Memory B cell (primary cell): ENCODE measurements around the gene MEP1B.

Experiments
- ATAC-seq: fragments of 150-1000 bp; cut with Tn5 transposase; 2 replicates; pipeline ENCODE4 v1.10.0; 2021; ENCODE audit warnings: low read depth, mild to moderate bottlenecking, moderate library complexity
- DNase-seq, 2 donors: peaks; one replicate each; pipeline ENCODE4 v3.0.0; 2022; ENCODE audit warnings: low spot score in 2 of 2
- H3K27ac Mint-ChIP-seq: one replicate; pipeline ENCODE4 v1.8.0; 2022; ENCODE audit warnings: mild to moderate bottlenecking, moderate library complexity, mixed read lengths
- H3K27me3 Mint-ChIP-seq: one replicate; pipeline ENCODE4 v1.8.0; 2022; ENCODE audit warnings: mixed read lengths
- H3K36me3 Mint-ChIP-seq: one replicate; pipeline ENCODE4 v1.8.0; 2022; ENCODE audit warnings: mild to moderate bottlenecking, mixed read lengths
- H3K4me1 Mint-ChIP-seq: one replicate; pipeline ENCODE4 v1.8.0; 2022; ENCODE audit warnings: mixed read lengths
- H3K4me3 Mint-ChIP-seq: one replicate; pipeline ENCODE4 v1.8.0; 2022; ENCODE audit warnings: mild to moderate bottlenecking, moderate library complexity, mixed read lengths
- H3K9me3 Mint-ChIP-seq: one replicate; pipeline ENCODE4 v1.8.0; 2022; ENCODE audit warnings: mixed read lengths

MEP1B gene

DNA sequence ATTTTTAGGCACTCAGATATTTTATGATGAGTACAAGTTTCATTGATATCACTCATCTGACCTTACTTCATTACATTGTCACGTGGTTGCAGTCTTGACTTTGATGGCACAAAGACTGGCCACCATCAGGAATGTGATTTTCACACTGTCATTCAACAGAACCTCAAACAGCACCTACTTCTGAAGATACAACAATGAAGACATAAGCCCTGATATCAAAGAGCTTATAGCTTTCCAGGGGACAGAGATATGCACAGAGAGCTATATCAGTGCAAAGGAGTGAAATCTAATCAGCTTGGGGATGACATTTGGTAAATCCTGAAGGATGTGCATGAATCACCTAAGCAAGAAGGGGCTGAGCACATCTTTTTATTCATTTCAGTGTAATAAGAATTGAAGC lies 72.3 kb downstream of the MEP1B start:
- Mint-ChIP-seq H3K4me3 (no peak overlapping the region), H3K9me3 (no peaks in the 10 kb centered on the region), H3K27ac (no peak overlapping the region), H3K27me3 (peaks cover 3% of the 10 kb centered on the region), H3K4me1 (peaks cover 3% of the 10 kb centered on the region), H3K36me3 (no peaks in the 10 kb centered on the region)
- DNase-seq, result no peak
- ATAC-seq, result no peak

- H3K27ac Mint-ChIP-seq, result no peak overlapping the region
- peaks cover 7% of the 10 kb centered on the region for H3K27me3 Mint-ChIP-seq
- H3K36me3 Mint-ChIP-seq, result no peaks in the 10 kb centered on the region
- DNase-seq, result no peak
- ATAC-seq, result no peak
- no peak overlapping the region for H3K4me3 Mint-ChIP-seq
- no peaks in the 10 kb centered on the region for H3K9me3 Mint-ChIP-seq
- H3K4me1 Mint-ChIP-seq, result no peaks in the 10 kb centered on the region
Measured at GRCh38 chr18:32264401-32264800, 74.6 kb downstream of the MEP1B start.

DNA sequence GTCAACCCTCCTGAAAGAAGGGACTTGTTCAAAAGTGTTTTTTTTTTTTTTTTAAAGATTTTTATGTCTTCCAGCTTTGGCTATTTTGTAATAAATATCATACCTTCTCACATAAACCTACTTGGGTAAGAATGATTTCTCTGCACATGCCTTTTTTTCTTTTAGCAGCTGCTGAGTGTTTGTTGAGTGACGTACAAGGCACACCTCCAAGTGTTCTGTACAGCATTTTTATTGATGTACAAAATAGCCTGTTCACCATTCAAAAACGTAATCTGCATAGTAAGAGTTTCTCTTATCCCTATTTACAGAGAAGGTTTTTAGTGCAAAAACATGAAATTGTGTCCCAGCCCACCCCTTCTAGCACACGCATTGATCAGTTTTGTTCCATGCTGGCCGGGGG lies 77.6 kb downstream of the MEP1B start:
- Mint-ChIP-seq H3K27ac (no peak overlapping the region), H3K36me3 (no peaks in the 10 kb centered on the region), H3K4me1 (no peaks in the 10 kb centered on the region), H3K27me3 (peaks cover 12% of the 10 kb centered on the region), H3K9me3 (no peaks in the 10 kb centered on the region), H3K4me3 (no peak overlapping the region)
- DNase-seq, result no peak
- ATAC-seq, result no peak
